Activated CD8-positive, alpha-beta memory T cell treated with anti-CD3 and anti-CD28 coated beads for 4 hours (primary cell): ENCODE data around the gene RAET1G.
"Not testable (repeated sequence)": the region's sequence is repeated elsewhere in the genome, so short reads cannot be mapped to it uniquely, and the experiment has no call there.

Source experiments
- DNase-seq, 2 donors: peaks; one replicate each; pipeline ENCODE4 v3.0.0-alpha.2; 2020; ENCODE audit warnings: low read depth in 2 of 2

Gene RAET1G

GRCh38 chr6:149953934-149954327 is 31.0 kb upstream of the RAET1G start:
- not testable (repeated sequence) for DNase-seq

GRCh38 chr6:149953390-149953789 is 30.5 kb upstream of the RAET1G start:
- not testable (repeated sequence) for DNase-seq

GRCh38 chr6:149951626-149952025 is 28.7 kb upstream of the RAET1G start:
- DNase-seq: no peak

- DNase-seq: no peak
Observed at GRCh38 chr6:149951096-149951495, 28.2 kb upstream of the RAET1G start.

GRCh38 chr6:149950423-149950822 is 27.5 kb upstream of the RAET1G start:
- DNase-seq: no peak

- DNase-seq: no peak
Observed at GRCh38 chr6:149948616-149949015, 25.7 kb upstream of the RAET1G start.

- no peak for DNase-seq
Observed at GRCh38 chr6:149948011-149948410, 25.1 kb upstream of the RAET1G start.

- DNase-seq: not testable (repeated sequence)
Observed at GRCh38 chr6:149947533-149947932, 24.6 kb upstream of the RAET1G start.

GRCh38 chr6:149946631-149947030 is 23.7 kb upstream of the RAET1G start:
- DNase-seq: not testable (repeated sequence)

GRCh38 chr6:149945276-149945675 is 22.4 kb upstream of the RAET1G start:
- DNase-seq: not testable (repeated sequence)

GRCh38 chr6:149943321-149943720 is 20.4 kb upstream of the RAET1G start:
- DNase-seq: not testable (repeated sequence)

- no peak for DNase-seq
Observed at GRCh38 chr6:149942461-149942829, 19.5 kb upstream of the RAET1G start.

- DNase-seq: peak; percentile 82 to 88
Observed at GRCh38 chr6:149941583-149942460, 18.9 kb upstream of the RAET1G start, which contains the start of gene ULBP2. TSS of gene ULBP2 (plus strand) at chr6:149942014. CDS start at chr6:149942073, 59 bp downstream.

- no peak for DNase-seq
Observed at GRCh38 chr6:149940672-149940982, 17.7 kb upstream of the RAET1G start.

GRCh38 chr6:149939909-149940671 is 17.2 kb upstream of the RAET1G start:
- DNase-seq: no peak

- DNase-seq: no peak
Observed at GRCh38 chr6:149939356-149939648, 16.4 kb upstream of the RAET1G start.

- no peak for DNase-seq
Observed at GRCh38 chr6:149938571-149939355, 15.8 kb upstream of the RAET1G start.

GRCh38 chr6:149938013-149938570 is 15.2 kb upstream of the RAET1G start:
- not testable (repeated sequence) for DNase-seq

GRCh38 chr6:149936743-149937142 is 13.8 kb upstream of the RAET1G start:
- DNase-seq: no peak

- no peak for DNase-seq
Observed at GRCh38 chr6:149935668-149936067, 12.7 kb upstream of the RAET1G start.

- no peak for DNase-seq
Observed at GRCh38 chr6:149935246-149935645, 12.3 kb upstream of the RAET1G start.
